Uterus (tissue), 4 donors: ENCODE results near the gene DARS2. TPM values are rescaled to one million over a fixed set of nuclear protein-coding genes. Genes with fewer than 3 reads are reported as not detected.

Experiments
- DNase-seq, 2 donors: peaks; one replicate each; pipeline ENCODE4 v3.0.0-alpha.2; 2019 to 2020
- H3K27ac ChIP-seq, 2 donors: fragments of 200-600 bp; sonication (generic); 1 replicate in 1 of 2; 2 replicates in 1 of 2; pipeline ENCODE4 v1.5.1; 2016 to 2018
- H3K27me3 ChIP-seq, 2 donors: fragments of 200-600 bp; sonication (generic); one replicate each; pipeline ENCODE4 v1.5.1; 2018 to 2019; ENCODE audit warnings: control low read depth in 1 of 2
- H3K36me3 ChIP-seq, 2 donors: fragments of 200-600 bp; sonication (generic); one replicate each; pipeline ENCODE4 v1.5.1; 2019; ENCODE audit warnings: control low read depth in 1 of 2
- H3K4me1 ChIP-seq, 2 donors: fragments of 200-600 bp; sonication (generic); one replicate each; pipeline ENCODE4 v1.5.1; 2018 to 2019; ENCODE audit warnings: control low read depth in 1 of 2
- H3K4me3 ChIP-seq, 2 donors: fragments of 200-600 bp; sonication (generic); 1 replicate in 1 of 2; 2 replicates in 1 of 2; pipeline ENCODE4 v1.5.1; 2018 to 2019; ENCODE audit warnings: mild to moderate bottlenecking in 1 of 2
- H3K9me3 ChIP-seq, 2 donors: fragments of 200-600 bp; sonication (generic); one replicate each; pipeline ENCODE4 v1.5.1; 2019; ENCODE audit warnings: control low read depth in 1 of 2
- CTCF ChIP-seq, 4 experiments: fragments of 200-600 bp in 2 of 4; fragments of 450-650 bp in 2 of 4; sonication (generic) in 2 of 4; IDR thresholded peaks; one replicate each; pipeline ENCODE4 v1.5.1; 2016 to 2019; ENCODE audit warnings: antibody characterized with exemption in 4 of 4, mild to moderate bottlenecking in 2 of 4, moderate library complexity in 1 of 4
- POLR2A ChIP-seq, 2 donors: fragments of 450-650 bp; IDR thresholded peaks; one replicate each; pipeline ENCODE4 v1.6.1; 2016; ENCODE audit warnings: antibody characterized with exemption in 2 of 2, mild to moderate bottlenecking in 1 of 2, moderate library complexity in 1 of 2
- intact Hi-C: fragments of 100-400 bp; cut with DNase I; formaldehyde crosslinking; loops from one replicate; pipeline ENCODE4 v1.15.1; 2023; ENCODE audit warnings: low total_unique reads
- total RNA-seq, 4 donors: library from RNA; depleted of rRNA in 3 of 4; stranded (reverse); fragments of >200 nt in 3 of 4; gene quantifications; one replicate each; pipeline versions ENCODE4 v1.1.0 to v1.2.4, GENCODE V29; 2014 to 2023
- donor health status: DM: yes; HTN: yes; CAD: no.

The DARS2 gene
- total RNA-seq, 4 donors from 2014 or later: 4.1 to 20.0 (median 12.7) TPM

- Histone ChIP-seq H3K4me3 (no peak overlapping the region), H3K9me3 (no peaks in the 10 kb centered on the region), H3K36me3 (no peaks in the 10 kb centered on the region), H3K4me1 (no peaks in the 10 kb centered on the region), H3K27me3 (no peaks in the 10 kb centered on the region), H3K27ac (no peak overlapping the region)
- no peak for DNase-seq
- intact Hi-C loops: no loop called here
- TF ChIP-seq CTCF (IDR thresholded peaks at IDR 0.05) (no peak), POLR2A (IDR thresholded peaks at IDR 0.05) (no peak)
Observed at GRCh38 chr1:173887627-173888026, 63.2 kb downstream of the DARS2 start.

- Histone ChIP-seq H3K4me3 (no peak overlapping the region), H3K9me3 (no peaks in the 10 kb centered on the region), H3K27ac (no peak overlapping the region), H3K36me3 (no peaks in the 10 kb centered on the region), H3K27me3 (no peaks in the 10 kb centered on the region), H3K4me1 (no peaks in the 10 kb centered on the region)
- intact Hi-C loops: no loop called here
- no peak for DNase-seq
- TF ChIP-seq CTCF (IDR thresholded peaks at IDR 0.05) (no peak), POLR2A (IDR thresholded peaks at IDR 0.05) (no peak)
Observed at GRCh38 chr1:173888749-173889148, 64.3 kb downstream of the DARS2 start.

DNA sequence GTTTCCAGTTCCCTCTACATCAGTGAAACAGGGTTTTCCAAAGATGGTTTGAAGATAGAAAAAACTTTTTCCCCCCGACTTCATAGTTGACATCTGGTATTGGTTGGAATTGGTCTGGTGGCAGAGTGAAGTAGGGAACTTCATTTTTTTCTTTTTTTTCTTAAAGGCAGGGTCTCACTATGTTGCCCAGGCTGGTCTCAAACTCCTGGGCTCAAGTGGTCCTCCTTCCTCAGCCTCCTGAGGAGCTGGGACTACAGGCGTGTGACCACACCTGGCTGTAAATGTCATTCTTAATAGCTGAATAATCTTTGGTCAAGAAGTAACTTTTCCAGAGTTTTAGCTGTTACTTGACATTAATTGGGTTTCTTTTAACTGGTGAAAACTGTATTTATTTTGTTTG lies 65.4 kb downstream of the DARS2 start:
- Histone ChIP-seq H3K4me3 (no peak overlapping the region), H3K27ac (no peak overlapping the region), H3K36me3 (no peaks in the 10 kb centered on the region), H3K27me3 (no peaks in the 10 kb centered on the region), H3K9me3 (no peaks in the 10 kb centered on the region), H3K4me1 (no peaks in the 10 kb centered on the region)
- no peak for DNase-seq
- intact Hi-C loops: no loop called here
- TF ChIP-seq POLR2A (IDR thresholded peaks at IDR 0.05) (no peak), CTCF (IDR thresholded peaks at IDR 0.05) (no peak)

GRCh38 chr1:173893611-173894010 lies 69.1 kb downstream of the DARS2 start:
- H3K4me3 ChIP-seq: no peak overlapping the region

DNA sequence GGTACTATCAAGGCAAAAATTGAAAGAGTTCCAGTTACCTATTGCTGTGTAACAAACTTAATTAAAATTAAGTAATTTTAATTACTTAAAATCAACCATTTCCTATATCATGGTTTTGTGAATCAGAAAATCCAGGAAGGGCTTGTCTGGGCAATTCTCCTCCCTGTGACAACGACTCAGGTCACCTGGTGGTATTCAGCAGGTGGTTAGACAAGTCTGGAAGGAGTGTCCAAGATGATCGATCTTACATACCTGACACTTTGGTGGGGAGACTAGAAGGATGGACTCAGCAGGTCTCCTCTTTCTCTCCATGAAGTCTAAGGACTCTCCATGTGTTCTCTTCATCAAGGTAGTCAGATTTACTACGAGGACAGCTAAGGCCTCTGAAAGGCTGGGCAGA lies 69.7 kb downstream of the DARS2 start:
- Histone ChIP-seq H3K4me3 (no peak overlapping the region), H3K27me3 (no peaks in the 10 kb centered on the region), H3K4me1 (no peaks in the 10 kb centered on the region), H3K27ac (no peak overlapping the region), H3K36me3 (no peaks in the 10 kb centered on the region), H3K9me3 (no peaks in the 10 kb centered on the region)
- no peak for DNase-seq
- TF ChIP-seq POLR2A (IDR thresholded peaks at IDR 0.05) (no peak), CTCF (IDR thresholded peaks at IDR 0.05) (no peak)
- intact Hi-C loops: no loop called here

More at GRCh38 chr1:173893611-173894010, 69.1 kb downstream of the DARS2 start:
- no peaks in the 10 kb centered on the region for H3K27me3 ChIP-seq
- no peak overlapping the region for H3K27ac ChIP-seq
- no peaks in the 10 kb centered on the region for H3K36me3 ChIP-seq
- DNase-seq: no peak
- H3K9me3 ChIP-seq: no peaks in the 10 kb centered on the region
- TF ChIP-seq CTCF (IDR thresholded peaks at IDR 0.05) (no peak), POLR2A (IDR thresholded peaks at IDR 0.05) (no peak)
- intact Hi-C loops: no loop called here
- no peaks in the 10 kb centered on the region for H3K4me1 ChIP-seq
